GM12873 (cell line): ENCODE data around the gene CAPN3.

ENCODE experiments used
- CTCF ChIP-seq: IDR thresholded peaks from 2 replicates; pipeline ENCODE4 v1.5.1; 2012; ENCODE audit warnings: low read depth, mild to moderate bottlenecking, moderate library complexity, low read length, control low read depth; ENCODE audit not compliant: insufficient read depth; ENCODE audit errors: missing control alignments

The CAPN3 gene

GRCh38 chr15:42456971-42457370 lies 97.7 kb downstream of the CAPN3 start:
- no peak for TF ChIP-seq CTCF

- no peak for TF ChIP-seq CTCF
Measured at GRCh38 chr15:42457445-42458442, 98.4 kb downstream of the CAPN3 start.

GRCh38 chr15:42461261-42461660 lies 102.0 kb downstream of the CAPN3 start:
- no peak for TF ChIP-seq CTCF
